OCI-LY3 (cell line): Measurements from ENCODE around the gene ZMYND8.

Source experiments
- EZH2phosphoT487 ChIP-seq: fragments of 200-600 bp; shearing (Covaris generic); IDR thresholded peaks from 2 replicates; pipeline ENCODE4 v1.6.1; 2018; ENCODE audit warnings: antibody characterized with exemption, mixed run types, low read depth
- TF ChIP-seq, protein P1 (sequence below): fragments of 200-600, 300-600 bp; sonication (generic); IDR thresholded peaks from 2 replicates; pipeline ENCODE4 v1.5.1; 2014; ENCODE audit warnings: antibody characterized with exemption, low read length, low read depth

DNA sequence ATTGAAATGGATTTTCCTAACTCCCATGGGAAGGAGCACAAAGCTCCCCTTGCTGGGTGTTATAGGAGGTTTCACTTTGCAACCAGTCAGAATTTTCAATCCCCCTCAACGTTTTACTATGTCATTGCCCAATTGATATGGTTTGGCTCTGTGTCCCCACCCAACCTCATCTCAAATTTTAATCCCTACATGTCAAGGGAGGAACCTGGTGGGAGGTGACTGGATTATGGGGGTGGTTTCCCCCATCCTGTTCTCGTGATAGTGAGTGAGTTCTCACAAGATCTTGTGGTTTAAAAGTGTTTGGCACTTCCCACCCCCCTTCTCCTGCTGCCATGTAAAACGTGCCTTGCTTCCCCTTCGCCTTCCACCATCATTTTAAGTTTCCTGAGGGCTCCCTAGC lies 62.9 kb downstream of the ZMYND8 start:
- TF ChIP-seq, protein P1, sequence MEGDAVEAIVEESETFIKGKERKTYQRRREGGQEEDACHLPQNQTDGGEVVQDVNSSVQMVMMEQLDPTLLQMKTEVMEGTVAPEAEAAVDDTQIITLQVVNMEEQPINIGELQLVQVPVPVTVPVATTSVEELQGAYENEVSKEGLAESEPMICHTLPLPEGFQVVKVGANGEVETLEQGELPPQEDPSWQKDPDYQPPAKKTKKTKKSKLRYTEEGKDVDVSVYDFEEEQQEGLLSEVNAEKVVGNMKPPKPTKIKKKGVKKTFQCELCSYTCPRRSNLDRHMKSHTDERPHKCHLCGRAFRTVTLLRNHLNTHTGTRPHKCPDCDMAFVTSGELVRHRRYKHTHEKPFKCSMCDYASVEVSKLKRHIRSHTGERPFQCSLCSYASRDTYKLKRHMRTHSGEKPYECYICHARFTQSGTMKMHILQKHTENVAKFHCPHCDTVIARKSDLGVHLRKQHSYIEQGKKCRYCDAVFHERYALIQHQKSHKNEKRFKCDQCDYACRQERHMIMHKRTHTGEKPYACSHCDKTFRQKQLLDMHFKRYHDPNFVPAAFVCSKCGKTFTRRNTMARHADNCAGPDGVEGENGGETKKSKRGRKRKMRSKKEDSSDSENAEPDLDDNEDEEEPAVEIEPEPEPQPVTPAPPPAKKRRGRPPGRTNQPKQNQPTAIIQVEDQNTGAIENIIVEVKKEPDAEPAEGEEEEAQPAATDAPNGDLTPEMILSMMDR, result no peak
- TF ChIP-seq EZH2phosphoT487, result no peak
